COR-L47 (cell line): ENCODE results near the gene DBNL.

ENCODE experiments used
- DNase-seq: peaks from one replicate; lab custom pipeline; 2025; lab: John Stamatoyannopoulos, UW

The DBNL gene

GRCh38 chr7:44043902-44044301, 600 bp upstream of the DBNL start:
- no peak for DNase-seq

- no peak for DNase-seq
Measured at GRCh38 chr7:44045226-44046014, 918 bp downstream of the DBNL start.

GRCh38 chr7:44046321-44047061, 2.0 kb downstream of the DBNL start:
- DNase-seq: no peak

GRCh38 chr7:44048031-44048795, 3.7 kb downstream of the DBNL start:
- no peak for DNase-seq

DNA sequence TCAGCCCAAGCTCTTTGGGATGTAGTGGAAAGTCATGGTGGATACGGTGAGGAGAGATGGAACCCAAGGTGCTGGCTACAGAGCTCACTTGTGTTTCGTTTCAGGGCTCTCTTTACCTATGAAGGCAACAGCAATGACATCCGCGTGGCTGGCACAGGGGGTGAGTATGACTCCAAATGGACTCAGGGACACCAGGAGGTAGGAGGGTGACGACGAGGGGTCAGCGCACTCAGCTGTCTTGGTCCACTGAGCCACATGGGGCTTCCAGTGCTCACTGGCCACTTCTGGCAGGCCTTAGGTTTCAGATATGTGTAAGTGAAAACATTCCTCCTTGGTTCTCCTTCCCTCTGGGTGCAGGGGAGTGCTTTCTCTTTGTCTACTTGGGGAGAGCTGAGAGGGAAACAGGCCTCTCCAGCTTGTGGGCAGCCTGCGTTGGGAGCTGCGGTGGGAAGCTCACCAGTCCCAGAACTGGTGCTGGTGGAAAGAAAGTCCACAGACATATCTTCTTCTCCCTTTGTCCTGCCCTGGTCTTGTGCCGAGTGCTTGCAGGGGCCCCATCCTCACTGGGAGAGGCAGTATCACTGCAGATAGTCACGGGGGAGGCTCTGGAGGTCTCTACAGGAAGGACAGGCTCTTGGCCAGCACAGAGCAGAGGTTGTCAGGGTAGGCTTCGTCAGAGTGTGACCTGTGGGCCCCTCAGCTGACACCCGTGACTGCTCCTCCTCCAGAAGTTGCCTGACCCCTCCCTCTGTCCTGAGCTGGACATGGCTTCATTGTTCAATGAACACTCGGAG, 5.8 kb downstream of the DBNL start:
- DNase-seq: no peak

GRCh38 chr7:44050915-44051560, 6.5 kb downstream of the DBNL start:
- no peak for DNase-seq

GRCh38 chr7:44051611-44052220, 7.2 kb downstream of the DBNL start:
- DNase-seq: no peak

- DNase-seq: no peak
Measured at GRCh38 chr7:44052771-44053365, 8.4 kb downstream of the DBNL start.

DNA sequence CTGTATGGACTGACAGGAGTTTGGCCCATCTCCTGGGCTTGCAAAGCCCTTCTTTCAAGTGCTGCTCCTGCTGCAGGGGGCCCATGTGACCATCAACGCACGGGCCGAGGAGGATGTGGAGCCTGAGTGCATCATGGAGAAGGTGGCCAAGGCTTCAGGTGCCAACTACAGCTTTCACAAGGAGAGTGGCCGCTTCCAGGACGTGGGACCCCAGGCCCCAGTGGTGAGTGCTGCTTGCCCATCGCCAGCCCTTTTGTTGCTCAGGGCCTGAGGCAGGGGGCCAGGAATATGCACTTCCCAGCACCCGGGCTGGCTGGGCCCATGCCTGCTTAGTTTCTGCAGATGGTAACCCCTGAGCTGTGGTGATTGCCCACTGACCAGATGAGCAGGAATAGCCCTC, 12.2 kb downstream of the DBNL start:
- no peak for DNase-seq

GRCh38 chr7:44057181-44057848, 12.8 kb downstream of the DBNL start:
- no peak for DNase-seq

DNA sequence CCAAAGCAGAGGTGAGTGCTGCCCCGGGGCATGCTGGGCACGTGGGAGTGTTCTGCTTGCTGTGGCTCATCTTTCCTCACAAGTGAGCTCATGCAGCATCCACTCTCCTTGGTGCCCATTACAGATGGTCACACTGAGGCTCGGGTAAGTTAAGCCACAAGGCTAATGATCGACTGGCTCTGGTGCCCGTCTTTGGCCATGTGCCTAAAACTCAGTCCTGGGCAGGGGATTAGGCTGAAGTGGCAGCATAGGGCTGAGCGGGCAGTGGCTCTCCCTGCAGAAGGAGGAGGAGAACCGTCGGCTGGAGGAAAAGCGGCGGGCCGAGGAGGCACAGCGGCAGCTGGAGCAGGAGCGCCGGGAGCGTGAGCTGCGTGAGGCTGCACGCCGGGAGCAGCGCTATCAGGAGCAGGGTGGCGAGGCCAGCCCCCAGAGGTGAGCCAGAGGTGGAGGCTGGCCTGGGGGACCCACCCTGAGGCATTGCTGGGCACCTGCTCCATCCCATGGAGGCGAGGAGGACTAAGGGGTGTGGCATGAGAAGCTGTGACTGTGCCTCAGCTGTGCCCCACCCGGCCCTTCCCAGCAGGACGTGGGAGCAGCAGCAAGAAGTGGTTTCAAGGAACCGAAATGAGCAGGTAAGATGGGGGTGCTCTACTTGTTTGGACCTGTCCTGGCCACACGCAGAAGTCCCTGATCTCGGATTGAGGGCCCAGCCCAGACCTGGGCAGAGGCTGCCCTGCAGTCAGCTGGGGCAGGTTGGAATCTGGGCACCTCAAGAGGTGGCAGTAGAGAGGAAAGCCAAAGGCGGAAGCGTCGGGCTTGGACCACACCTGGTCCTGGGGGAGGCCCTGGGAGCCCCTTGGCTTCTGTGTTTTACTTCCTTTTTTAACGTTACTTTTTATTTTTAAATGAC, 13.6 kb downstream of the DBNL start:
- no peak for DNase-seq

- no peak for DNase-seq
Measured at GRCh38 chr7:44058759-44059218, 14.3 kb downstream of the DBNL start.

GRCh38 chr7:44059219-44060090, 15.0 kb downstream of the DBNL start:
- DNase-seq: no peak

- DNase-seq: no peak
Measured at GRCh38 chr7:44060091-44060947, 15.8 kb downstream of the DBNL start.

DNA sequence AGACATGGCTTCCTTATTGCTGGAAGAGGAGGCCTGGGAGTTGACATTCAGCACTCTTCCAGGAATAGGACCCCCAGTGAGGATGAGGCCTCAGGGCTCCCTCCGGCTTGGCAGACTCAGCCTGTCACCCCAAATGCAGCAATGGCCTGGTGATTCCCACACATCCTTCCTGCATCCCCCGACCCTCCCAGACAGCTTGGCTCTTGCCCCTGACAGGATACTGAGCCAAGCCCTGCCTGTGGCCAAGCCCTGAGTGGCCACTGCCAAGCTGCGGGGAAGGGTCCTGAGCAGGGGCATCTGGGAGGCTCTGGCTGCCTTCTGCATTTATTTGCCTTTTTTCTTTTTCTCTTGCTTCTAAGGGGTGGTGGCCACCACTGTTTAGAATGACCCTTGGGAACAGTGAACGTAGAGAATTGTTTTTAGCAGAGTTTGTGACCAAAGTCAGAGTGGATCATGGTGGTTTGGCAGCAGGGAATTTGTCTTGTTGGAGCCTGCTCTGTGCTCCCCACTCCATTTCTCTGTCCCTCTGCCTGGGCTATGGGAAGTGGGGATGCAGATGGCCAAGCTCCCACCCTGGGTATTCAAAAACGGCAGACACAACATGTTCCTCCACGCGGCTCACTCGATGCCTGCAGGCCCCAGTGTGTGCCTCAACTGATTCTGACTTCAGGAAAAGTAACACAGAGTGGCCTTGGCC, 16.6 kb downstream of the DBNL start:
- no peak for DNase-seq

GRCh38 chr7:44061645-44062179, 17.2 kb downstream of the DBNL start:
- no peak for DNase-seq
